ENCODE measurements around the gene DIDO1.

Gene DIDO1

DNA sequence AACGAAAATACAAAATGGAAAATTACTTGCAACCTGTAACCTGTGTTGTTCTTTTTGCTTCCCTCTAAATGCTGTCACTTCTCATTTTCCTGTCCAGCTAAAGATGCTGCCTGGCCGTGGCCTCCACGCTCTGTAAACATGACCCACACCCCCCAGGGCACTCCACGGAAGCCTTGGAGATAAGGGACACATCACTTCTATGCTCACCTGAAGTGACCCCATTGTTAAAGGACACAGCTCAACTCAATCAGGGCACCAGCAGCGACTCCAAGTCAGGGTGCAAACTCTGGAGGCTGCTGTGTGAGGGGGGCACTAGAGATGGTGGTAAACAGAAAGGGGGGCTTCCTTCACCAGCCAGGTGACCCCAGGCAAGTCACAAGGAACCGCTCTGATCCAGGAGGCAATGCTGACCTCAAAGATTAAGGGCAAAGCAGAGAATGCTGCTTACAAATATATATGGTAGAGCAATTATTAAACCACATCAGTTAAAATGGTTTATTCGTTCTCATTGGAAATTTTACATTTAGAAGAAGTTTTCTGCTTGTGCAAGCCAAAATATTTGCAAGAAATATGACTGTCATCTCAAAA is 13.2 kb downstream of the DIDO1 start:
- no peaks in the 10 kb centered on the region for H3K4me1 ChIP-seq (ENCODE audit: low read length)
- H3K27ac ChIP-seq (ENCODE audit: low read length) = no peak overlapping the region
- no peaks in the 10 kb centered on the region for H3K27me3 ChIP-seq (replicated peaks; ENCODE audit: insufficient read depth, low read length)
- DNase-seq = no peak
- H3K79me2 ChIP-seq (ENCODE audit: low read length) = peaks cover 100% of the 10 kb centered on the region
- TF ChIP-seq CTCF (IDR thresholded peaks at IDR 0.05; ENCODE audit: low read length) = no peak
- no peaks in the 10 kb centered on the region for H3F3A ChIP-seq (ENCODE audit: insufficient read depth, low read length)
- H4K20me1 ChIP-seq (ENCODE audit: insufficient read depth, low read length) = peaks cover 53% of the 10 kb centered on the region
- H3K9me3 ChIP-seq (replicated peaks; ENCODE audit: insufficient read depth, low read length) = no peaks in the 10 kb centered on the region
- no peak overlapping the region for H3K4me3 ChIP-seq (ENCODE audit: low read length)
- no peak overlapping the region for H3K9ac ChIP-seq (ENCODE audit: low read length)
- H3K9me2 ChIP-seq (replicated peaks; ENCODE audit: insufficient read depth, low read length) = no peaks in the 10 kb centered on the region
- no peak overlapping the region for H2AFZ ChIP-seq (ENCODE audit: low read length)
- H3K4me2 ChIP-seq (ENCODE audit: low read depth, low read length) = no peak overlapping the region
- peaks cover 21% of the 10 kb centered on the region for H3K36me3 ChIP-seq (replicated peaks; ENCODE audit: insufficient read depth, low read length)

GRCh38 chr20:62911701-62912280 is 14.5 kb downstream of the DIDO1 start:
- Histone ChIP-seq H3K27ac (ENCODE audit: low read length) (no peak overlapping the region), H3K4me3 (ENCODE audit: low read length) (no peak overlapping the region), H4K20me1 (ENCODE audit: insufficient read depth, low read length) (peaks cover 48% of the 10 kb centered on the region), H3K4me1 (ENCODE audit: low read length) (no peaks in the 10 kb centered on the region), H3K9me2 (replicated peaks; ENCODE audit: insufficient read depth, low read length) (no peaks in the 10 kb centered on the region), H3F3A (ENCODE audit: insufficient read depth, low read length) (no peaks in the 10 kb centered on the region), H3K9me3 (replicated peaks; ENCODE audit: insufficient read depth, low read length) (no peaks in the 10 kb centered on the region), H3K4me2 (ENCODE audit: low read depth, low read length) (no peak overlapping the region), H3K36me3 (replicated peaks; ENCODE audit: insufficient read depth, low read length) (peaks cover 24% of the 10 kb centered on the region), H2AFZ (ENCODE audit: low read length) (no peak overlapping the region), H3K27me3 (replicated peaks; ENCODE audit: insufficient read depth, low read length) (no peaks in the 10 kb centered on the region), H3K79me2 (ENCODE audit: low read length) (peaks cover 94% of the 10 kb centered on the region), H3K9ac (ENCODE audit: low read length) (no peak overlapping the region)
- TF ChIP-seq EZH2 (optimal IDR thresholded peaks at IDR 0.05; ENCODE audit: low read depth, low read length) (no peak), EZH2phosphoT487 (IDR thresholded peaks at IDR 0.05; ENCODE audit: low read length) (no peak), CTCF (IDR thresholded peaks at IDR 0.05; ENCODE audit: low read length) (no peak)
- DNase-seq = no peak

DNA sequence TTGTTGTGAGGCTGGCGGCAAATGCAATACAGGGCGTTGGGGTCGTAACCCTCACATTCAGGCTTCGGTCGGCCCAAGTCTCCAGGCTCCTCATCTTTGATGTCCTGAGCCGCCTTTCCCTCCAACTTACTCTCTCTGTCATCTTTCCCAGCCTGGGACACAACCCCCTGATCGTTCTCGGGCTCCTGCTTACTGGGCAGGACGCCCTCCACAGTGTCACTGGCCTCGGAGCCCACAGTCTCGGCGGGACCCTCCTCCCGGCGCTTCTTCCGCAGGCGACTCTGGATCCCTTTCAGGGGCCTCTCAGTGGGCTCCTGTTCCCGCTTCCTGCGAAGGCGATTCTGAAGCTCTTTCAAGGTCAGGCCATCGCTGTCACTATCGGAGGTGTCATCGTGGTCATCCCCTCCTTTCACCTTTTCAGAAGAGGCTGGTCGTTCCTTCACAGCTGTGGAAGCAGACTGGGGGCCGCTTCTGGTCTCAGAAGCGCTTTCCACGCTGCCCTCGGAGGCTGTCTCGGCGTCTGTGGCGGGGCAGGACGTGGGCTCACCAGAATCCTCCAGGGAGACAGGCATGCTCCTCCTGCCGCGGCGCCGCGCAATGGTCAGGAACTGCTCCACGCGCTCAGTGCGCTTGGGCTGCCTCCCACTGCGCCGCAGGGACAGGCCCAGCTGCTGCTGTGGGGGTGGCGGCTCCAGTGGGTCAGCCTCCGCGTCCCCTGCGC is 15.4 kb downstream of the DIDO1 start:
- peaks cover 86% of the 10 kb centered on the region for H3K79me2 ChIP-seq (ENCODE audit: low read length)
- no peak for DNase-seq

More for the DNA sequence above, 15.4 kb downstream of the DIDO1 start:
- TF ChIP-seq EZH2phosphoT487 (IDR thresholded peaks at IDR 0.05; ENCODE audit: low read length) (no peak), EZH2 (optimal IDR thresholded peaks at IDR 0.05; ENCODE audit: low read depth, low read length) (no peak), CTCF (IDR thresholded peaks at IDR 0.05; ENCODE audit: low read length) (no peak)
- Histone ChIP-seq H3K9me3 (replicated peaks; ENCODE audit: insufficient read depth, low read length) (no peaks in the 10 kb centered on the region), H3K9ac (ENCODE audit: low read length) (no peak overlapping the region), H3K4me1 (ENCODE audit: low read length) (no peaks in the 10 kb centered on the region), H2AFZ (ENCODE audit: low read length) (no peak overlapping the region), H3K27me3 (replicated peaks; ENCODE audit: insufficient read depth, low read length) (no peaks in the 10 kb centered on the region), H3K4me3 (ENCODE audit: low read length) (no peak overlapping the region), H3K9me2 (replicated peaks; ENCODE audit: insufficient read depth, low read length) (no peaks in the 10 kb centered on the region), H4K20me1 (ENCODE audit: insufficient read depth, low read length) (peaks cover 41% of the 10 kb centered on the region), H3K27ac (ENCODE audit: low read length) (no peak overlapping the region), H3F3A (ENCODE audit: insufficient read depth, low read length) (no peaks in the 10 kb centered on the region), H3K4me2 (ENCODE audit: low read depth, low read length) (no peak overlapping the region), H3K36me3 (replicated peaks; ENCODE audit: insufficient read depth, low read length) (peaks cover 24% of the 10 kb centered on the region)
